GM19035 (cell line): ENCODE results near the gene FUCA2.

Experiments
- ATAC-seq: cut with Tn5 transposase; IDR thresholded peaks from one replicate; pipeline ENCODE4 v1.9.1; 2021; ENCODE audit not compliant: unreplicated experiment

The FUCA2 gene, protein sequence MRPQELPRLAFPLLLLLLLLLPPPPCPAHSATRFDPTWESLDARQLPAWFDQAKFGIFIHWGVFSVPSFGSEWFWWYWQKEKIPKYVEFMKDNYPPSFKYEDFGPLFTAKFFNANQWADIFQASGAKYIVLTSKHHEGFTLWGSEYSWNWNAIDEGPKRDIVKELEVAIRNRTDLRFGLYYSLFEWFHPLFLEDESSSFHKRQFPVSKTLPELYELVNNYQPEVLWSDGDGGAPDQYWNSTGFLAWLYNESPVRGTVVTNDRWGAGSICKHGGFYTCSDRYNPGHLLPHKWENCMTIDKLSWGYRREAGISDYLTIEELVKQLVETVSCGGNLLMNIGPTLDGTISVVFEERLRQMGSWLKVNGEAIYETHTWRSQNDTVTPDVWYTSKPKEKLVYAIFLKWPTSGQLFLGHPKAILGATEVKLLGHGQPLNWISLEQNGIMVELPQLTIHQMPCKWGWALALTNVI

DNA sequence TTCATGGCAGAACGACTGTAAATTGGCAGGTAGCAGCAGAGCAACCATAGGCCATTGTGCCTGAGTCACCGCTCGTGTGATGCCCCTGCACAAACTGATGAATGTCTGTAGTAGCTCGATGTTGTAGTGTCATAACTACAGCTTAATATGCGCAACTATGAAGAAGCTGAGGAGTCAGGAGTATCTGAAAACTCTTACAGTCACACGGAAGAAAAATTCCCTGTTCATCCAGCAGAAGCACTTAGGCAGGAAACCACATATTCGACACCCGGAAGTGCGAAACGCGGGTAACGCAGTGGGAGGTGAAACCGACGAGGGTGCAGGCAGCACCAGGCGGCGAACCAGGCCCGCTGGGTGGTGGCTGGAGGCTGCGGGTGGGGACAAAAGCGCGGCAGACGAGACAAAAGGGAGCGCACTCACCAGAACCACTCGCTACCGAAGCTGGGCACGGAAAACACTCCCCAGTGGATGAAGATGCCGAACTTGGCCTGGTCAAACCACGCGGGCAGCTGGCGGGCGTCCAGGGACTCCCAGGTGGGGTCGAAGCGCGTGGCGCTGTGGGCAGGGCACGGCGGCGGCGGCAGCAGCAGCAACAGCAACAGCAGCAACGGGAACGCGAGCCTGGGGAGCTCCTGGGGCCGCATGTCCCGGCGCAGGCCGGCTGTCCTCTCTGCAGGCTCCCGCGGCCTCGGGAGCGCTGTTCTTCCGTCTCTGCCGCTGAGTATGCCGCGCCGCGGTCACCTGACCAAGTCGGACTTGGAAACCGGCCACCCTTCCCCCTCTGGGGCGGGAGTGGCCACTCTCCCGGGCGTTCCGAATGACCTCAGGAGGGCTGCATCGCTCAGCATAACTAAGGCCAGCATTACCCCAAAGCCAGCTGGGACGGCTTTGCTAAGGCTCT, at the start of gene FUCA2:
Gene FUCA2 (minus strand): TSS at position 730 of the 901 bp plus-strand sequence. CDS start 86 bp downstream, at position 644.
- ATAC-seq: peak; percentile 66

DNA sequence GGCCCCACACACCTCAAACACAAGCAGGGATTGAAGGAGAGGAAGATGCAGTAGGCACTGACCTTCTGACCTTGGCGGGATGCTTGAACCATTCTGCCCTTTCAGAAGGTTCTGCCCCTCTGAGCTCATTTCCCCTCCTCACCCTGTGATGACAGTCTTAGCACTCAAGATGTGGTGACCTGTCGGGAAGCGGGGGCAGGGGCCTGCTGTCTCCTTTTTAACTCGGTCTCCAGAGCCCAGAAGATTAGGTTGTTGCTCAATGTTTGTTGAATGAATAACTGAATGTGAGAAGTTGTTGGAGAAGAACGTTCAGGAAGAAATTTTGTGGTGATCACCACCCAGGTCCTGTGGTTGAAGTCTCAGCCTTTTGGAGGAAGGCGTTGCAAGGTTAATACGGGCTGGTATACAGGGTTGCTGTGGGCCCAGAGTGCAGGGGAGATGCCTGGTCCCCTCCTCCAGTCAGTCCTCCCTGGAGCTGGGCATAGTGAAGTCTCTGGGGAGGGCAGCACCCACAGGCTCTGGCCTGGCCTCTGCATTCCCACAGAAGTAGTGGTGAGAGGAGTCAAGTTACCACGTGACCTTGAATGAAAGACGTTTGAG, 49.7 kb upstream of the FUCA2 start:
- no peak for ATAC-seq

DNA sequence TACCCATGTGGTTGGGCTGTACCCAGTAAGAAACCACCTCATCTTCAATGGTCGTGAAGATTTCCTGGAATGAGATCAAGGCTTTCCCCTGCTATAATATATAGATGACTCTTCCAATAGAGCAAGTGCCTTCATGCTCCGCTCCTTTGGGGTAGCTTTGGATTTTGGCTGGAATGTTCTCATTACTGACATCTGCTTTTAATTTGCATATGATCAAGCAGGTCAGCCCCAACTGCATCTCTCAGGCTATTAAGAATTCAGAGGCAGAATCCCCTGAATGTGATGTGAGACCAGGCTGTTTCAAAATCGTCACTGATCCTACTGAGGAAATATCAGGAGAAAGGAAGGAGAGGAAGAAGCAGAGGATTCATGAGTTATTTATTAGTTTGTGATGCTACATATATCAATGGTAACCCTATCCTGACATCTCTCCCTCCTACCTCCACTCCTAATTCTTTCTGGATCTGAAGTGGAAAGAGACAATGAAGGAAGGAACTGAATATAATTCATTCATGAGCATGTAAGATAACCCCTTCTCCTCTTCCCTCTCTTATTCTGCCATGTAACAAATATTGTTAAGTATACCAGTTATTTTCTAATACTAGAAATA, 47.6 kb upstream of the FUCA2 start:
- ATAC-seq: no peak

DNA sequence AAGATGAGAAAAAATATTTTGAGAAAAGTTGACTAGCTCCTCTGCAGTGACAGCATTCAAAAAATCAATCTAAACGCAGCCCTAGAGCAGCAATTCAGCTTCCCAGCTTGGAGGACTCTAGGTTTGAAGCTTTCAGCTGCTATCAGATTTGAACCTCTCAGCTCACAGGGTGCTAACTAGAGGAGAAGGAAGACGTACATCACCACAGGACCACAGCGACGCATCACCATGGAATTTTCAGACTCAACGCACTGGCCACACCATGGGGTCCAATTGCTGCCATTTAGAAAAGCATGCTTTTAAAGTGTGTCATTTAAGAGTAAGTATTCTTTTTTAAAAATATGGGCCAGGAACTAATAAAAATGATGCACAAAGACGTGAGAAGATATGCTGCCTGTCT, 45.0 kb upstream of the FUCA2 start:
- ATAC-seq: no peak

DNA sequence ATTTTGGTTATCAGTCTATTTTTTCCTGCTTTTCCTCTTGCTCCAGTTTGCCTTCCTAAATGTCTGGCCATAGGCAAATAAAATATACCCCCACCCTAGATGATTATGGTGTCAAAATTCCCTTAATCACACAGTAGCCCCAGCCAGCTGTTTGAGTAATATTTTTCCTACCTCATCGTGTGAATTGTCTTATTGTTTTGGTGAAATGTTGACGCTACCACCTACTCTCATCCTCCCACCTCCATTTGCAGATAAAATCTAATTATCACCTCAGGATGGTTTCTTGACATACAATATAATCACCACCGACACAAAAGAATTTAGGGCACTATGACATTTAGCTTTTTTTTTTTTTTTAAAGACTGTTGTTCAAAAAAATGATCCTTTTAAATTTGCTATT, 44.1 kb upstream of the FUCA2 start:
- ATAC-seq: no peak

DNA sequence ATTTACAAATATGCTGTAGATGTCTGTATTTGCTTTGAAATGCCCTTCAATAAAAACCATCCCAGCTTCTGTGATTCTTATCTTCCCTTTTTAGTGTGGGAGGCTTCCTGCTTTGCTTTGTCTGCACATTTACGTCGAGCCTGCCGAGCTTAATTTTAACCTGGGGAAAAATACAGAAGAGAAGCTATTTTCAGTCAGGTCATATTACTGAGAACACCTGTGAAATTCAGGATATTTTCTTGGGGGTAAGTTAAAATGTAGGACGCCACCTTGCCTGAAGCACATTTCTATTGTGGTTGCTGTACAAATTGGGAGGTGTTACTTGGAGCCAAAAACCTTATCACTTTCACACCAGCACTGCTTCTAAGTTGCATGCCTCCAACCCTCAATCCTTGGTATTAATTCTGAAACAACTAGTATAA, 43.6 kb upstream of the FUCA2 start:
- no peak for ATAC-seq

DNA sequence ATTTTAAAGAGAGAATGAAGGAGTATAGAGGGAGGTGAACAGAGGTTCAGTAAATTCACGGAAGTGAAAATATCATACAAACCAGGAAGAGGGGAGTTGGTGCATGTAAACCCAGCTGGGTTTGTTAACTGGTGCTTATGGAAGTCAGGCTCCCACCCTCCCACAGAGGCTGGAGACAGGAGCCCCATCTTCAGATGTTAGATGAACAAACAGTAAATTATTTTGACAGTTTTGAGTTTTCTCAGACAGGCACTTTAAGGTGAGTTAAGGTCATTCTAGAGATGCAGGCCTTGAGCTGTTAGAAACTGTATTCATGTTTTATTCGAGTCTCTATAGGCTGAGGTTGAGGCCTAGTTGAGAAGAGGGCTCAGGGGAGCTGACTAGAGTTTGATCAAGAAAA, 41.8 kb upstream of the FUCA2 start:
- no peak for ATAC-seq

DNA sequence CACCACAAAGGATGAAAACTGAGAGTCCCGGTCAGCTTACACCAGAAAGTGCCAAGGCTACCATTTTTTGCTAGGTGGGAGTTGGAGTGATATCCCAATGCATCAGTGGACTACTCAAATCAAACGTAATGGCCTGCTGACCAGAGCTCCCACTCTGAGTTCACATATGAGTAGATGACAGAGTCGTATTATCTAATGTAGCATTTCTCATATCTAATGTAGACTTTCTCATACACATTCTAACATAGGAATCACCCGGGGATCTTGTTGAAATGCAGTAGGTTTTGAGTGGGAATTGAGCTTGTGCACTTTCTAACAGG, 38.4 kb upstream of the FUCA2 start:
- ATAC-seq: peak; percentile 31

DNA sequence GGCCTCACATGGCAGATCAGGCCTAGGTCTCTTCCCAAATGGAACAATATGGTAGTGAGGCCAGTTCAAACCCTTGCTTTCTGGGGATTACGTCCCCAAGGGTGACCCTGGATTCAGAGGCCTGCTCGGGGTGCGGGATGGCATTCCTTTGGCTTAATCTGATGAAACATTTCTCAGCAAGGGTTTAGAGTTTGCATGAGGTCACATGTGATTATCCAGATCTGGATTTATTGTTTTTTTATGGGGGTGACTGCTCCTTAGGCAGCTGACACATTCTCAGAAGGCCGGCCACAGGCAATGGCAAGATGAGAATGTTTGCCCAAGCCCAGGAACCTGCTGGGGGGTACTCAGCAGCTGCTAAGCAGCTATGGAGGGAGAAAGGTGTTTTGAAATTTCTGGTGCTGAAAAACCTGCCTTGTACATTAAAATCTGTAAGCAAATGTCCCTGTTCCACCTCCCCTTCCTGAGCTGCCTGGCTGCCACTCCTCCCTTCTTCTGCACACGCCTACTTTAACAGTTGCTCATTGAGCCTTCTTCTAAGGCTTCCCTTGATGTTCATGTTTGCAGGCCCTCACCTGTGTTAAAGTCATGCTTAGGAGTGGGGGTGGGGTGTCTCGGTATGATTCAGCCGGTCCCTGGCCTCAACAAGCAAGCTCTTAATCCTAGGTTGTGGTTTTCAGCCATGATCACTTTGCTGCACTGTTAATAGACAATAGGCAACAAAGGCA, 37.9 kb upstream of the FUCA2 start:
- ATAC-seq: peak; percentile 67

DNA sequence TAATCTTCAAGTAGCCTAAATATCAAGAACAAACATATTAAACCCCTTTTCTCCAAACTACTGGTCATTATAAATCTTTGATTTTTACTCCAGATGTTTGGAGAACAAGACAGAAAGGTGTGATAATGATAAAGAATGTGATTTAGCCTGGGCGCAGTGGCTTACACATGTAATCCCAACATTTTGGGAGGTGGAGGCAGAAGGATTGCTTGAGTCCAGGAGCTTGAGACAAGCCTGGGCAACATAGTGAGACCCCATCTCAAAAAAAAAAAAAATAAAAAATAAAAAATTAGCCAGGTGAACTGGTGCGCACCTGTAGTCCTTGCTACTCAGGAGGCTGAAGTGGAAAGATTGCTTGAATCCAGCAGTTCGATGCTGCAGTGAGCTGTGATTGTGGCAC, 35.1 kb upstream of the FUCA2 start:
- no peak for ATAC-seq

DNA sequence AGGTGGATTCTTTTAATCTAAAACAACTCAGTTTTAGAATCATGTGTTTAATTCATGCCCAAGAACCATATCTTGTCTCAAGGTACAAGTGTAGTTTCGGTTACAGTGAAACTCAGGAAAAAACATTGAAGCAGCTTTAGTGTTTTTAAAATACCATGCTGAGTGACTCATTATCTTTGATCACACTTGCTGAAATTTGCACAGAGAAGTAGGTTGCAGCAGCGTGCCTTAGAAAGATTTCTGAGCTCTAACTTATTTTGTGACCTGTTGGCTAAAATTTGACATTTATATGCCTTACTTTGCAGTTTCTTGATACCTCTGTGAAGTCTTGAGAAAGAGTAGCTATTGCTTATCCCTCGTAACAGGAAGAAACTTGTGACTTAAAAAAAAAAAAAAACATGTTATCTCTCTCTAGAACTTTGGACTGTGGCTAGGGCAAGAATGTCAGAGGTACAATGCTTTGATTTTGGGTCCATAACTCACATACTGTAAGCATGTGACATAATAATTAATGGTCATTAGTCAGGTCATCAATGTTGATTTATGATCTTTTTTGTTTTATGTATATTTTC, 34.5 kb upstream of the FUCA2 start:
- ATAC-seq: no peak

DNA sequence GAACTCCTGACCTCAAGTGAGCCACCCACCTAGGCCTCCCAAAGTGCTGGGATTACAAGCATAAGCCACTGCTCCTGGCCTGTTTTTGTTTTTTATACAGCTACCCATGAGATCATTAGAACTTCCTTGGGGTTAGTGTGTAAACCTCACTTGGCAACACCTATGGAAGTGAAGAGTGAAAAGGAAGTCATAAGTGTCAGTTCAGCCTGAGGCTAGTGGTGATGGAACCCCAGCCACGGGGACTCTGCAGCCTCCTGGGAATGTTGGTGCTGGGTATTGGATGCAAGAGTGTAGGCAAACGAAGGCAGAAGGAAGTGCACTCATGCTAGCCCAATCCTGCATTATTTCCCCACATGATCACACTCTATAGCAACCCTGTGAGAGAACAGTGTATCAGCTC, 33.6 kb upstream of the FUCA2 start:
- no peak for ATAC-seq

DNA sequence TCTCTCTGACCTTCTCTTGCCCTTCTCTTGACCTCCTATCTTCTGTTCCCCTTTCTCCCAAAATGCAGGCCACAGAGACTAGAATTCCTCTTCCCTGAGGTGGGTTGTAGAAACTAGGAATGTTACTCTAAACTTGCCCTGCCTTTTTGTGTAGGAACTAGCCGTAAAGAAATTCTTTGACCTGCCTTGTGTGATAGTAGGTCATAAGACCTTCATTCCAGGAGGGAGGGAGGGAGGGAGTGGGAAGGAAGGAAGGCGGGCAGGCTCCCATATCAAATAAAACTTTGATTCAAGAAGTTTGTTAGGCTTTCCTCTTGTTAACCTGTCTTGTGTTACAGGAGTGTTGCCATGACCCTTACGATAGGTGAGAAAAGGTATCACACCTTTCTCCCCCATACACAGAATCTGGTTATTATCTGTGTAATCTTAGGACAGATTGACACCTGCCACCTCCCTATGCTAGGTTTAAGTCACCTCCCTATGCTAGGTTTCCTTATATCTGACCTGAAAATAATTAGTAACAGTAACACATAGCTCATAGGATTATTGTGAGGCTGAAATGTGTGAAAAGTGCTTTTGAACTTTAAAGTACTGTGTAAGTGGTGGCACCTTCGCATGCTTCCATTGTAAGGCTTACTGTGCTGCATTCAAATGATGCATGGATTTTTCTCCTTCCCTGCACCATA, 32.6 kb upstream of the FUCA2 start:
- ATAC-seq: no peak

DNA sequence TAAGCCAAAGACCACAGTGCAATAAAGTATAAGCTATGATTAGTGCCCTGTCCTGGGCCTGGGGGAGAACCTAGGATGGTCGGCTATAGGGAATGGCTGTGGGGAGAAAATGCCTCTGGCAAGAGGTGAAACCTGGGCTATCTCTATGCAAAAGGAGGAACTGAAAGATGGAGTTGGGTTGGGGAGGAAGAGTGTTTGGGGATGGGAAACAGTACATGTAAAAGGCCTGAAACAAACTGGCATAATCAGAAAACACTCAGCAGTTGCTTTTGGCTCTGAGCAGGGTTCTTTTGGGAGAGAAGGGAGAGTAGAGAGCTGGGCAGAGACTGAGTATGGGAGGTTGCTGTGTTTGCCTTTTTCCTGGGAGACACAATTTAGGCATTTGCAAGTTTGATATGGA, 31.9 kb upstream of the FUCA2 start:
- no peak for ATAC-seq

DNA sequence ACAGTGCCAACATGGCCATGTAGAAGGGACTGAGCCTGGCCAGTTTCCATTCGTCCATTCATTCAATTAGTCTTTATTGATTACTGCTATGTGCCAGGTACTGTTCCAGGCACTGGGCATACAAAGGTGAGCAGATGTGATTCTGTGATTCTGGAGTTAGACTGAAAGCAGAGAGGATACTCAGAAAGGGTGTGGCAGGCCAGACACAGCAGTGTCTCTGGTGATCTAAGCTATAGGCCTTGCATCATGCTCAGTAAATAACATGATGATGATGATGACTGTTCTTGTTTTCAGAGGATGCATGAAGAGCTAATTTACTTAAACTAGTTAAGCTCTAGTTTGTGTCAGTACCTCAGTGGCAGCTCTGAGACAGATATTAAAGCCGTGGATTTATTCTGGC, 31.4 kb upstream of the FUCA2 start:
- ATAC-seq: no peak

DNA sequence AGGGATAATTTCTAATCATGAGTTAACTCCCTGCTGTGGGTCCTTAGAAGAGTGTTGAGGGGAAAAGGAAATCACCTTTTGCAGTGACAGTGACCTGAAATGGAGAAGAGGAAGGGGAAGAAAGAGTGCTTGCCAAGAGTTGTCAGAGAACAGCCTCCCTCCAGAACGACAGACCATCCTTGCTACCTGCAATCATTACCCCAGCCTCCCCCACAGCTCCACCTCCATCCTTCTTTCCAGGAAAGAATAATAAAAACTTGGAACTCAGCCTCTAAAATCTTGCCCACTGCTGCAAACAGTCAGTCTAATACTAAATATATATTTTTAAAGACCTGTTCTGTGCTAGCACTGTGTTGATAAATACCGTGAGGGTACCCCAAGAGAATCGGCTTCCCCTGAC, 28.7 kb upstream of the FUCA2 start:
- no peak for ATAC-seq

DNA sequence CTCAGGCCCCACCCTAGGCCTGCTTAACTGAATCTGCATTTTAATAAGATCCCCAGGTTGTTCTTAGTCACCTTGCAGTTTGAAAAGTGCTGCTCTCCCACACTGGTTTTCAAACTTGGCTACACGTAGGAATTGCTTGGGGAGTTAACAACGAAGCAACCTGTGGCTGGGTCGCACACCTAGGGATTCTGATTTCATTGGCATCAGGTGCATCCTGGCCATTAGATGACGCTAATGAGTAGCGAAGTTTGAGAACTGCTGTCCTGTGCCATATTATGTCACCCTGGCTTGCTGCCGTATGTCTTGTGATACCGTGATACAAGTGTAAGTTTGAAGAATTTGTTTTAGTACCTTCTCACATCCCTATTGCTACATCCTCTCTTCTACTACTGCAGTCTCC, 28.2 kb upstream of the FUCA2 start:
- ATAC-seq: no peak

DNA sequence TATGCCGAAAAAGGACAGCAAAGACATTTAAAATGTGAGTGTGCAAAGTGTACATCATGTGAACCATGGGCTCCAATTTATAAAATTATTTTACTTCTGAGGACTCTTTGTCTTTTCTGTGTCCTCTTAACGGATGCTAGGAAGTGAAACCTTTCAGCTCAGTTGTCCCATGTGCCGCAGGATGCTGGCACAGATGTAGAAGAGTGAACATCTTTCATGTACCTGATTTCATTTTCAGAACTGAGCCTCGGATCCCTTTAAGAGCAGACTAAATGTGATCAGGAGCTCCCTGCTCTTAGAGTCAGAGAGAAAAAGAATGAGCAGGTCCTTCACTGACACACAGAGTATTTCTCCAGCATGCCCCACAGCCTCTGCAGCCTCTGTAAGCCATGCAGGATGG, 27.6 kb upstream of the FUCA2 start:
- no peak for ATAC-seq

DNA sequence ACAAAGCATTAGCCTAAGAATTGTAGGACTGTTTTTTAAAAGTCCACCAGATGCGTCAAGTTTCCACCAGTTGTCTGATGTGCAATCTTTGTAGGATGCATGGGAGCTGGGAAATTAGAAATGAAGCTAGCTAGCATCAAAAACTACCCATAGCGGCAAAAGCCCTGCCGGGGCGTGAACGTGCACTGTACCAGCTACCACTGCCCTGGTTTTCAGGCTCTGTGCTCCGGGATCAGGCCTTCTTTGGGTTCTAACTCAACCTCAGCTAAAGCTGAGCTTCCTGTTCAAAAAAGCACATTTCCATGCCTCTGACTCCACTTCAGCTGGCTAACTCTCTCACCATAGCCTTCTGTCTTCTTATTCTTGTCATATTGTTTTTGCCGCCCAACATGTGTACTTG, 26.9 kb upstream of the FUCA2 start:
- no peak for ATAC-seq
